HG02623 (cell line): ENCODE data around the gene ZNF263.

ENCODE experiments used
- ATAC-seq: cut with Tn5 transposase; IDR thresholded peaks from one replicate; pipeline ENCODE4 v1.9.1; 2021; ENCODE audit warnings: moderate library complexity; ENCODE audit not compliant: unreplicated experiment

The ZNF263 gene

GRCh38 chr16:3282730-3283542 lies at the start of gene ZNF263:
TSS of gene ZNF263 (plus strand) at chr16:3283491. CDS start at chr16:3283819, 328 bp downstream.
- ATAC-seq, result peak; percentile 80

- no peak for ATAC-seq
These were observed 48.8 kb upstream of the ZNF263 start for GRCh38 chr16:3234543-3234856.

GRCh38 chr16:3234857-3235561 lies 48.3 kb upstream of the ZNF263 start, which contains the start of gene ZNF200:
TSS of gene ZNF200 (minus strand) at chr16:3235158. CDS start at chr16:3233755, 1,403 bp downstream.
- peak; percentile 94 for ATAC-seq

- no peak for ATAC-seq
These were observed 47.2 kb upstream of the ZNF263 start for GRCh38 chr16:3235856-3236669.

- ATAC-seq, result no peak
These were observed 41.5 kb upstream of the ZNF263 start for GRCh38 chr16:3241761-3242160.

GRCh38 chr16:3242709-3243108 lies 40.6 kb upstream of the ZNF263 start:
- no peak for ATAC-seq

GRCh38 chr16:3243882-3244281 lies 39.4 kb upstream of the ZNF263 start:
- ATAC-seq, result no peak

- ATAC-seq, result no peak
These were observed 37.3 kb upstream of the ZNF263 start for GRCh38 chr16:3246002-3246401.

GRCh38 chr16:3246876-3247275 lies 36.4 kb upstream of the ZNF263 start:
- no peak for ATAC-seq

- no peak for ATAC-seq
These were observed 34.7 kb upstream of the ZNF263 start for GRCh38 chr16:3248596-3248995.

- no peak for ATAC-seq
These were observed 34.3 kb upstream of the ZNF263 start for GRCh38 chr16:3249020-3249419.

- ATAC-seq, result no peak
These were observed 33.8 kb upstream of the ZNF263 start for GRCh38 chr16:3249451-3249850.

- ATAC-seq, result no peak
These were observed 30.3 kb upstream of the ZNF263 start for GRCh38 chr16:3252967-3253366.

GRCh38 chr16:3254309-3254708 lies 29.0 kb upstream of the ZNF263 start:
- ATAC-seq, result no peak

- ATAC-seq, result no peak
These were observed 27.0 kb upstream of the ZNF263 start, which contains the start of gene MEFV for GRCh38 chr16:3256146-3256865. TSS of gene MEFV (minus strand) at chr16:3256633. CDS start at chr16:3256587, 46 bp downstream.

- no peak for ATAC-seq
These were observed 26.3 kb upstream of the ZNF263 start for GRCh38 chr16:3256866-3257465.

GRCh38 chr16:3259836-3260235 lies 23.5 kb upstream of the ZNF263 start:
- no peak for ATAC-seq

- no peak for ATAC-seq
These were observed 20.8 kb upstream of the ZNF263 start for GRCh38 chr16:3262517-3262916.

GRCh38 chr16:3264137-3265036 lies 18.9 kb upstream of the ZNF263 start:
- peak; percentile 72 for ATAC-seq
